ENCODE results near the gene CIT. TPM values are rescaled to one million over a fixed set of nuclear protein-coding genes. Genes with fewer than 3 reads are reported as not detected.

The CIT gene
- total and polyA plus RNA-seq, 2 donors (not counting 3 experiments of a cell fraction or from before 2014, with no cell fraction given) = 13.3 to 61.8 TPM

GRCh38 chr12:119728444-119728745 is 148.7 kb downstream of the CIT start:
- CTCF ChIA-PET = interaction anchor here (0.8 to 3.3 kb wide), 6 partner anchors 8 to 61 kb away, joined by 3 to 17 read pairs (median 4); partner anchors contain the start of gene PRKAB1

GRCh38 chr12:119727600-119728443 is 149.3 kb downstream of the CIT start:
- POLR2A ChIA-PET = interaction anchor here (0.7 kb wide), 1 partner anchor 9 kb away, joined by 3 read pairs; no protein-coding TSS in a partner anchor
- no peak for FAIRE-seq

More at GRCh38 chr12:119728444-119728745, 148.7 kb downstream of the CIT start:
- Histone ChIP-seq H3K9ac (replicated peaks; ENCODE audit: extremely low read depth, insufficient read depth, low read length) (no peak overlapping the region), H3K4me3 (replicated peaks in 1 of 3; ENCODE audit: insufficient read depth in 1 of 3, low read depth in 1 of 3, low read length in 3 of 3) (no peak overlapping the region), H3K4me2 (ENCODE audit: insufficient read depth, low read length) (no peak overlapping the region), H4K20me1 (replicated peaks; ENCODE audit: control insufficient read depth, extremely low read depth, insufficient read depth, low read length) (no peaks in the 10 kb centered on the region), H3K27ac (ENCODE audit: insufficient read depth, low read depth, low read length) (no peak overlapping the region), H3K79me2 (ENCODE audit: control insufficient read depth, insufficient read depth, low read length) (no peaks in the 10 kb centered on the region), H3K27me3 (ENCODE audit: control insufficient read depth in 2 of 2, insufficient read depth in 2 of 2, low read length in 2 of 2) (no peaks in the 10 kb centered on the region), H3K9me3 (replicated peaks; ENCODE audit: control insufficient read depth, insufficient read depth, low read length) (no peaks in the 10 kb centered on the region), H3K36me3 (ENCODE audit: control insufficient read depth in 2 of 2, extremely low read depth in 1 of 2, insufficient read depth in 2 of 2, low read length in 2 of 2) (peaks cover 0 to 10% of the 10 kb centered on the region in 2 experiments), H2AFZ (ENCODE audit: low read depth, low read length) (no peak overlapping the region), H3K4me1 (ENCODE audit: control insufficient read depth, extremely low read depth, insufficient read depth, low read length) (no peaks in the 10 kb centered on the region), H3K9me1 (replicated peaks; ENCODE audit: control insufficient read depth, extremely low read depth, insufficient read depth, low read length) (no peaks in the 10 kb centered on the region)
- dilution Hi-C loops (cut with MboI; ENCODE audit: extremely low pct_ligation_motif_present, low sequenced_read_pairs) (no loop called here), intact Hi-C loops (cut with micrococcal nuclease) (no loop called here)
- DNase-seq (ENCODE audit: low read depth, low spot score) = no peak
- TF ChIP-seq GATA2 (IDR thresholded peaks at IDR 0.05; ENCODE audit: insufficient read depth, insufficient read length, low read depth, low read length) = no peak
- no TSS peak for BruUV-seq (replicated peaks)
- FAIRE-seq = no peak
- POLR2A ChIA-PET = no interaction called here

More at GRCh38 chr12:119727600-119728443, 149.3 kb downstream of the CIT start:
- CTCF ChIA-PET = interaction anchor here (0.8 to 3.3 kb wide), 7 partner anchors 8 to 60 kb away, joined by 3 to 17 read pairs (median 4); partner anchors contain the start of gene PRKAB1
- no peak overlapping the region for H3K4me2 ChIP-seq (ENCODE audit: insufficient read depth, low read length)
- intact Hi-C loops (cut with micrococcal nuclease) (no loop called here), dilution Hi-C loops (cut with MboI; ENCODE audit: extremely low pct_ligation_motif_present, low sequenced_read_pairs) (no loop called here)
- H3K4me1 ChIP-seq (ENCODE audit: control insufficient read depth, extremely low read depth, insufficient read depth, low read length) = no peaks in the 10 kb centered on the region
- no TSS peak for BruUV-seq (replicated peaks)
- DNase-seq (ENCODE audit: low read depth, low spot score) = no peak
- H4K20me1 ChIP-seq (replicated peaks; ENCODE audit: control insufficient read depth, extremely low read depth, insufficient read depth, low read length) = no peaks in the 10 kb centered on the region
- no peak for TF ChIP-seq MAX (IDR thresholded peaks at IDR 0.05; ENCODE audit: insufficient read depth, insufficient read length)
- TF ChIP-seq GATA2 (IDR thresholded peaks at IDR 0.05; ENCODE audit: insufficient read depth, insufficient read length, low read depth, low read length) = no peak
- no peak for TF ChIP-seq CTCF (IDR thresholded peaks at IDR 0.05; ENCODE audit: extremely low read depth in 1 of 2, insufficient read depth in 1 of 2, low read depth in 1 of 2, low read length in 2 of 2)
- no peak for TF ChIP-seq POLR2AphosphoS5 (IDR thresholded peaks at IDR 0.05; ENCODE audit: insufficient read depth, low read depth, low read length)
- TF ChIP-seq MYC (IDR thresholded peaks at IDR 0.05; ENCODE audit: low read depth, low read length) = no peak
- no peak for TF ChIP-seq POLR2A (IDR thresholded peaks at IDR 0.05; ENCODE audit: low read depth, low read length)
- no peak for TF ChIP-seq EZH2 (IDR thresholded peaks at IDR 0.05; ENCODE audit: borderline replicate concordance, low read depth, low read length, severe bottlenecking)
- TF ChIP-seq FOS (IDR thresholded peaks at IDR 0.05; ENCODE audit: borderline replicate concordance, insufficient read depth, low read length) = no peak
- no peak for TF ChIP-seq JUN (IDR thresholded peaks at IDR 0.05; ENCODE audit: borderline replicate concordance, insufficient read depth, insufficient read length, low read depth)
- no peaks in the 10 kb centered on the region for H3K79me2 ChIP-seq (ENCODE audit: control insufficient read depth, insufficient read depth, low read length)
- H3K4me3 ChIP-seq (replicated peaks in 1 of 3; ENCODE audit: insufficient read depth in 1 of 3, low read depth in 1 of 3, low read length in 3 of 3) = no peak overlapping the region
- no peaks in the 10 kb centered on the region for H3K9me1 ChIP-seq (replicated peaks; ENCODE audit: control insufficient read depth, extremely low read depth, insufficient read depth, low read length)
- H3K27ac ChIP-seq (ENCODE audit: insufficient read depth, low read depth, low read length) = no peak overlapping the region
- peaks cover 0 to 10% of the 10 kb centered on the region in 2 experiments for H3K36me3 ChIP-seq (ENCODE audit: control insufficient read depth in 2 of 2, extremely low read depth in 1 of 2, insufficient read depth in 2 of 2, low read length in 2 of 2)
- no peak overlapping the region for H3K9ac ChIP-seq (replicated peaks; ENCODE audit: extremely low read depth, insufficient read depth, low read length)
- no peak overlapping the region for H2AFZ ChIP-seq (ENCODE audit: low read depth, low read length)
- H3K27me3 ChIP-seq (ENCODE audit: control insufficient read depth in 2 of 2, insufficient read depth in 2 of 2, low read length in 2 of 2) = no peaks in the 10 kb centered on the region
- no peaks in the 10 kb centered on the region for H3K9me3 ChIP-seq (replicated peaks; ENCODE audit: control insufficient read depth, insufficient read depth, low read length)
